ENCODE measurements around the gene UPF2. TPM values are rescaled to one million over a fixed set of nuclear protein-coding genes. Genes with fewer than 3 reads are reported as not detected.

Gene UPF2
- total and polyA plus RNA-seq, 2 donors from 2014 or later: 8.4 to 19.4 TPM

GRCh38 chr10:11881477-11882417 is 160.9 kb downstream of the UPF2 start:
- Histone ChIP-seq H3K4me1 (ENCODE audit: control insufficient read depth in 2 of 3, insufficient read depth in 2 of 3, low read depth in 1 of 3, low read length in 3 of 3) (peaks cover 0 to 14% (median 5%) of the 10 kb centered on the region in 3 donors), H3K9me3 (ENCODE audit: control insufficient read depth in 2 of 3, insufficient read depth in 1 of 3, low read length in 3 of 3) (no peaks in the 10 kb centered on the region), H3K36me3 (ENCODE audit: control insufficient read depth in 2 of 3, insufficient read depth in 3 of 3, low read length in 3 of 3) (no peaks in the 10 kb centered on the region), H3K27me3 (ENCODE audit: control insufficient read depth, insufficient read depth, low read length) (no peaks in the 10 kb centered on the region), H3K4me3 (ENCODE audit: low read length in 3 of 3) (no peak overlapping the region), H3K27ac (ENCODE audit: low read depth in 2 of 2, low read length in 2 of 2) (no peak overlapping the region), H3K9ac (ENCODE audit: low read length in 3 of 3) (no peak overlapping the region)
- no peak for FAIRE-seq
- intact Hi-C loops (cut with DNase I): no loop called here
- peak in 1 of 5 donors; percentile 76 for DNase-seq
- TF ChIP-seq CTCF (IDR thresholded peaks at IDR 0.05; ENCODE audit: borderline replicate concordance, extremely low read depth, insufficient read depth): no peak

GRCh38 chr10:11881030-11881476 is 161.6 kb downstream of the UPF2 start:
- FAIRE-seq: no peak
- no peaks in the 10 kb centered on the region for H3K9me3 ChIP-seq (ENCODE audit: control insufficient read depth in 2 of 3, insufficient read depth in 1 of 3, low read length in 3 of 3)
- H3K27me3 ChIP-seq (ENCODE audit: control insufficient read depth, insufficient read depth, low read length): no peaks in the 10 kb centered on the region
- H3K36me3 ChIP-seq (ENCODE audit: control insufficient read depth in 2 of 3, insufficient read depth in 3 of 3, low read length in 3 of 3): no peaks in the 10 kb centered on the region
- no peak overlapping the region for H3K27ac ChIP-seq (ENCODE audit: low read depth in 2 of 2, low read length in 2 of 2)
- no peak overlapping the region for H3K4me3 ChIP-seq (ENCODE audit: low read length in 3 of 3)
- no peak for TF ChIP-seq CTCF (IDR thresholded peaks at IDR 0.05; ENCODE audit: borderline replicate concordance, extremely low read depth, insufficient read depth)
- H3K4me1 ChIP-seq (ENCODE audit: control insufficient read depth in 2 of 3, insufficient read depth in 2 of 3, low read depth in 1 of 3, low read length in 3 of 3): peaks cover 2 to 17% (median 8%) of the 10 kb centered on the region in 3 donors
- intact Hi-C loops (cut with DNase I): no loop called here
- no peak overlapping the region for H3K9ac ChIP-seq (ENCODE audit: low read length in 3 of 3)
- no peak for DNase-seq

- FAIRE-seq: no peak
- H3K9ac ChIP-seq (ENCODE audit: low read length in 3 of 3): no peak overlapping the region
- H3K27ac ChIP-seq (ENCODE audit: low read depth in 2 of 2, low read length in 2 of 2): no peak overlapping the region
Measured at GRCh38 chr10:11880151-11881029, 162.2 kb downstream of the UPF2 start.

More at GRCh38 chr10:11880151-11881029, 162.2 kb downstream of the UPF2 start:
- H3K4me1 ChIP-seq (ENCODE audit: control insufficient read depth in 2 of 3, insufficient read depth in 2 of 3, low read depth in 1 of 3, low read length in 3 of 3): peaks cover 3 to 22% (median 14%) of the 10 kb centered on the region in 3 donors
- intact Hi-C loops (cut with DNase I): no loop called here
- no peaks in the 10 kb centered on the region for H3K9me3 ChIP-seq (ENCODE audit: control insufficient read depth in 2 of 3, insufficient read depth in 1 of 3, low read length in 3 of 3)
- no peak overlapping the region for H3K4me3 ChIP-seq (ENCODE audit: low read length in 3 of 3)
- DNase-seq: peak in 1 of 5 donors; percentile 71
- TF ChIP-seq CTCF (IDR thresholded peaks at IDR 0.05; ENCODE audit: borderline replicate concordance, extremely low read depth, insufficient read depth): no peak
- no peaks in the 10 kb centered on the region for H3K27me3 ChIP-seq (ENCODE audit: control insufficient read depth, insufficient read depth, low read length)
- no peaks in the 10 kb centered on the region for H3K36me3 ChIP-seq (ENCODE audit: control insufficient read depth in 2 of 3, insufficient read depth in 3 of 3, low read length in 3 of 3)
